Stimulated activated memory B cell treated with anti-CD40 and anti-IgM and Interleukin-4, amounts not matched to agents 10 μg/mL and 1 μg/mL and 100 μg/mL, for 72 hours (primary cell): Measurements from ENCODE around the gene SYCP2L.

Experiments
- ATAC-seq: fragments of 150-1000 bp; cut with Tn5 transposase; 2 replicates; pipeline ENCODE4 v1.10.0; 2021
- H3K27ac Mint-ChIP-seq: one replicate; pipeline ENCODE4 v1.8.0; 2022; ENCODE audit warnings: mild to moderate bottlenecking, mixed read lengths
- H3K27me3 Mint-ChIP-seq: one replicate; pipeline ENCODE4 v1.8.0; 2022; ENCODE audit warnings: mixed read lengths
- H3K36me3 Mint-ChIP-seq: one replicate; pipeline ENCODE4 v1.8.0; 2022; ENCODE audit warnings: mixed read lengths
- H3K4me1 Mint-ChIP-seq: one replicate; pipeline ENCODE4 v1.8.0; 2022; ENCODE audit warnings: mixed read lengths
- H3K4me3 Mint-ChIP-seq: one replicate; pipeline ENCODE4 v1.8.0; 2022; ENCODE audit warnings: mild to moderate bottlenecking, moderate library complexity, mixed read lengths
- H3K9me3 Mint-ChIP-seq: one replicate; pipeline ENCODE4 v1.8.0; 2022; ENCODE audit warnings: mixed read lengths

Gene SYCP2L

DNA sequence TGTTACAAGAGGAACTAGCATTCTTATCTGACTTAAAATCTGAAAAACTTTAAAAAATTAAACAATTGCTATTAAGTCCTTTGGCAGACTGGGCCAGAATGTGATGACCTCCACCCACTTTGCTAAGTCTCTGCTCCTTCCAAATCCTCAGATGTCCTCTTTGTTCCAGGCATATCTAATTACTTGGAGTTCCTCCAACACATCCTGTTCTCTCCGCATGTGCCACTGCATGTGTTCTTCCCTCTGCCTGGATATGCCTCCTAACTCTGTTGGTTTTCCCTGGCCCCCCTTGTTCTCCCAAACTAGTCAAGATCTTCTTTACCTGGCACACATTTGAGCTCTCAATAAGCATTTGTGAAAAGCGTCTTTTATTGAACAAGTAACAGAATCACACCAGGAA is 134.2 kb downstream of the SYCP2L start:
- Mint-ChIP-seq H3K9me3 (no peaks in the 10 kb centered on the region), H3K4me1 (peaks cover 3% of the 10 kb centered on the region), H3K36me3 (no peaks in the 10 kb centered on the region), H3K4me3 (no peak overlapping the region), H3K27me3 (peaks cover 24% of the 10 kb centered on the region), H3K27ac (no peak overlapping the region)
- ATAC-seq: no peak

DNA sequence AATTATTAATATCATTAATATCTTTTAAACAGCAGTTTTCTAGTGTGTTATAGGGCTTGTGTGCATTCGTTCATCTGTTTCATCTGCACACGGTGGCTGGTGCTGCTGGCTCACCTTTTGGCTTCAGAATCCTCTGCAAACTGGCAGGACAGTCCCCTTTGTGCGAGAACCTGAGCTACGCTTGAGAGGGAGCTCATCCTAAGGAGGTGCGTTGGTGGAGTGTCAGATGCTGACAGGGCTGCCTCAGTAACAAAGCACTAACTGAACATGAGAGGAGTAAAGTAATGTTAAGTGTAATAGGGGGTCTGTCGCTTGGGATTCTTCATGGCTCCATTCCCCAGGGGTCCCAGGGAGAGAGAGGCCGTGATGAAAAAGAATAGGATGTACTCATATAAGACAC is 134.9 kb downstream of the SYCP2L start:
- H3K4me3 Mint-ChIP-seq: no peak overlapping the region
- peaks cover 19% of the 10 kb centered on the region for H3K27me3 Mint-ChIP-seq
- no peak overlapping the region for H3K27ac Mint-ChIP-seq

DNA sequence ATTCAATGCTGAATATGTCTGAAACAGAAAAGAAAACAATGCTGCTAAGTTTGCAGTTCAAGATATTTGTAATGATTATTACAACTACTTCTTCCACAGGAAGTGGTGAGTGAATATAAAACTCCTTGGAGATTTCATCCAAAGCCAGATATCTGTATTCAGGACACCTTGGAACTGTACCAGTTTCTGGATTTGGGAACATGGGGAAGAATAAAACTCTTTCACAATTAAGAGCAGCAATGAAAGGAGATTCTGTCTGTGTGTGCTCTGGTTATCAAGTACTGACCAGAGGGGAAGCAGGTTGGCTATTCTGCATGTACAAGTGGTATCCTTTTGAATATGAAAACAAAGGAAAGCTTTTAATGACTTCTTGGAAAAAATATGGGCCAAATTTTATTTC is 136.2 kb downstream of the SYCP2L start:
- Mint-ChIP-seq H3K27me3 (peaks cover 29% of the 10 kb centered on the region), H3K27ac (no peak overlapping the region)
- ATAC-seq: no peak

More for the DNA sequence above, 134.9 kb downstream of the SYCP2L start:
- H3K9me3 Mint-ChIP-seq: no peaks in the 10 kb centered on the region
- ATAC-seq: no peak
- H3K4me1 Mint-ChIP-seq: peaks cover 10% of the 10 kb centered on the region
- no peaks in the 10 kb centered on the region for H3K36me3 Mint-ChIP-seq

More for the DNA sequence above, 136.2 kb downstream of the SYCP2L start:
- Mint-ChIP-seq H3K36me3 (no peaks in the 10 kb centered on the region), H3K4me1 (peaks cover 10% of the 10 kb centered on the region), H3K4me3 (no peak overlapping the region), H3K9me3 (no peaks in the 10 kb centered on the region)
